K562 (cell line): ENCODE measurements around the gene ELOVL5. TPM values are rescaled to one million over a fixed set of nuclear protein-coding genes. Genes with fewer than 3 reads are reported as not detected.
A peak's percentile ranks its signal among the peaks of the same experiment; 100 is the strongest.

Experiments
- BRCA1 ChIP-seq, 2 experiments: fragments of 450-650 bp in 1 of 2; sonication (generic) in 1 of 2; formaldehyde crosslinking in 1 of 2; IDR thresholded peaks; 2 replicates each; pipeline versions ENCODE4 v1.5.0 to v1.6.1; 2017 to 2020; ENCODE audit warnings: mild to moderate bottlenecking in 1 of 2, missing genetic modification reagents in 1 of 2
- CHD2 ChIP-seq: IDR thresholded peaks from 2 replicates; pipeline ENCODE4 v1.6.1; 2011; ENCODE audit warnings: low read depth, low read length
- HDAC1 ChIP-seq, 2 experiments: fragments of 450-650 bp; IDR thresholded peaks; 2 replicates each; pipeline ENCODE4 v1.6.1; 2016 to 2017; ENCODE audit warnings: inconsistent platforms in 1 of 2, mild to moderate bottlenecking in 1 of 2, moderate library complexity in 1 of 2
- HMGXB4 ChIP-seq: sonication (generic); formaldehyde crosslinking; IDR thresholded peaks from 2 replicates; pipeline ENCODE4 v1.8.1; 2023; ENCODE audit warnings: mild to moderate bottlenecking, missing genetic modification reagents
- MGA ChIP-seq: fragments of 450-650 bp; IDR thresholded peaks from 2 replicates; pipeline ENCODE4 v1.6.1; 2016; ENCODE audit warnings: mild to moderate bottlenecking, moderate library complexity
- NKRF ChIP-seq: fragments of 450-650 bp; IDR thresholded peaks from 2 replicates; pipeline ENCODE4 v1.6.1; 2016; ENCODE audit warnings: borderline replicate concordance
- SIN3A ChIP-seq, 2 experiments: fragments of 150-350 bp in 1 of 2; IDR thresholded peaks; 2 replicates each; pipeline ENCODE4 v1.6.1; 2011 to 2016; ENCODE audit warnings: borderline replicate concordance in 2 of 2, low read depth in 2 of 2, low read length in 2 of 2, mild to moderate bottlenecking in 2 of 2, moderate library complexity in 2 of 2; ENCODE audit not compliant: control insufficient read depth in 1 of 2
- SIN3B ChIP-seq: fragments of 450-650 bp; IDR thresholded peaks from 2 replicates; pipeline ENCODE4 v1.6.1; 2017; ENCODE audit warnings: low read depth, mild to moderate bottlenecking, moderate library complexity
- USF2 ChIP-seq: sonication (generic); formaldehyde crosslinking; IDR thresholded peaks from 2 replicates; pipeline ENCODE4 v1.5.0; 2020; ENCODE audit warnings: missing genetic modification reagents
- polyA plus RNA-seq, 8 experiments: library from polyadenylated mRNA; depleted of rRNA in 4 of 8; stranded (reverse) in 5 of 8; unstranded in 3 of 8; fragments of >200 nt; fragmentation: Nextera tagmentation in 2 of 8; fragmentation: Illumina TruSeq in 1 of 8; extraction: Ambion mirVana in 2 of 8; extraction: Trizol in 1 of 8; gene quantifications; 2 replicates each; pipeline versions ENCODE4 v1.2.1 to v1.2.3, GENCODE V29; 2011 to 2014; ENCODE audit warnings: inconsistent platforms in 1 of 8, missing spikeins in 1 of 8
- total RNA-seq, 7 experiments: library from RNA; depleted of rRNA in 6 of 7; stranded (reverse); fragments of >200 nt in 6 of 7; fragmentation: Illumina TruSeq in 2 of 7; extraction: Trizol in 2 of 7; gene quantifications; 2 replicates each; pipeline versions ENCODE4 v1.2.1 to v1.2.3, GENCODE V29; 2011 to 2021; ENCODE audit warnings: low replicate concordance in 1 of 7

ELOVL5 gene
- total and polyA plus RNA-seq, 9 of the 15 experiments (the other 6 are each of a cell fraction or from before 2014, with no cell fraction given): 70.6 to 245 (median 132) TPM

- TF ChIP-seq MGA: peak; percentile 69
- peak; percentile 32; the same call in 1 of the 2 replicates for TF ChIP-seq SIN3B
- peak; percentile 15 to 27; a peak in 2 of 4 replicates for TF ChIP-seq SIN3A (IDR thresholded peaks at IDR 0.05; ENCODE audit: borderline replicate concordance in 2 of 2, control insufficient read depth in 1 of 2, low read depth in 2 of 2, low read length in 2 of 2)
- peak in 1 of 2 experiments; percentile 54; a peak in 2 of 4 replicates for TF ChIP-seq HDAC1 (IDR thresholded peaks at IDR 0.05)
- TF ChIP-seq USF2 (CRISPR knock-in tag): peak; percentile 51
- 0 out of 2 replicates have a peak, but pooled peaks have one; percentile 70 for TF ChIP-seq HMGXB4
- no peak for TF ChIP-seq BRCA1 (IDR thresholded peaks at IDR 0.05)
- no peak for TF ChIP-seq BRCA1 (CRISPR knock-in tag; IDR thresholded peaks at IDR 0.05)
- peak; percentile 74 for TF ChIP-seq CHD2
- TF ChIP-seq NKRF: no peak
Observed at GRCh38 chr6:53348371-53349208, at the start of gene ELOVL5 (continued).
